SHP77 (cell line): Measurements from ENCODE around the gene MED26.

Experiments
- DNase-seq, 2 experiments: peaks; one replicate each; lab custom pipeline; 2025; lab: John Stamatoyannopoulos, UW

Gene MED26

DNA sequence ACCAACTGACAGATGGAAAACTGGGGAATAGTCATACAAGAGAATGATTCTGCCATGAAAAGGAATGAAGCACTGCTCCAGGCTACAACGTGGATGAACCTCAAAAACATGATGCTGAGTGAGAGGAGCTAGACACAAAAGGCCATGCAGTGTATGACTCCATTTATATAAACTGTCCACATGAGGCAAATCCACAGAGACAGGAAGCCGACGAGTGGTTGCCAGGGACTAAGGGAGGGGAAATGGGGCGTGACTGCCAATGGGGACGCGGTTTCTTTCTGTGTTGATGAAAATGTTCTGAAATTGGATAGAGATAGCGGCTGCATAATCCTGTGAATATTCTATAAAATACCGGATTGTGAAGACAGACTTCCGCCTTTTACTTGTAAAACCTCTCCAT is 21.7 kb upstream of the MED26 start:
- DNase-seq: no peak

DNA sequence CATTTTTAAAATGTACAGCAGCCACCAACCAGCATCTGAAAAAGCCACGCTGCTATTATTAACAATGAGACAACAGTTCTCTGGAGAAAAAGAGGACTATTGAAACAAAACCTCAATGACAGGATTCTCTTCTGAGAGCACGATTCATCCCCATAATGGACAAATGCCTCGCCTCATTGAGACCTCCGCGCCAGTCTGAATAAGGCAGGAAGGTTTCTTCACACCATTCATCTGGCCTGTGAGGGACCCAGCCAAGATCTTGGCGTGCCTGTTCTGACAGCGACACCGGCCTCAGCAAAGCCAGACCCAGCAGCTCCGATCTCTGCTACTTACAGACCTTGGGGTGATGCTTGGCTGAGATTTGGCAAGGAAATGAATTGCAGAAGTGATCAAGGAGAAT is 17.1 kb upstream of the MED26 start:
- no peak for DNase-seq

DNA sequence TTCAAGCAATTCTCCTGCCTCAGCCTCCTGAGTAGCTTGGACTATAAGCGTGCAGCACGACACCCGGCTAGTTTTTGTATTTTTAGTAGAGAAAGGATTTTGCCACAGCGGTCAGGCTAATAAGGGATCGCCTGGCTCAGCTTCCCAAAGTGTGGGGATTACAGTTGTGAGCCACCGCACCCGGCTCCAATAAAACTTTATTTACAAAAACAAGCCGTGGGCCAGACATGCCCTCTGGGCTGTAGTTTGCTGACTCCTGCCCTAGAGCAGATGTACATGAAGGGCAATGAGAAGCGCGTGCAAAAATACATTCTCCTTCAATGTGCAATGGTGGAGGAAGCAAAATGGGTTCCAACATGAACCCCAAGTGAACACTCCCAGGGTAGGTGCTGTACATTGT is 13.7 kb upstream of the MED26 start:
- no peak for DNase-seq

DNA sequence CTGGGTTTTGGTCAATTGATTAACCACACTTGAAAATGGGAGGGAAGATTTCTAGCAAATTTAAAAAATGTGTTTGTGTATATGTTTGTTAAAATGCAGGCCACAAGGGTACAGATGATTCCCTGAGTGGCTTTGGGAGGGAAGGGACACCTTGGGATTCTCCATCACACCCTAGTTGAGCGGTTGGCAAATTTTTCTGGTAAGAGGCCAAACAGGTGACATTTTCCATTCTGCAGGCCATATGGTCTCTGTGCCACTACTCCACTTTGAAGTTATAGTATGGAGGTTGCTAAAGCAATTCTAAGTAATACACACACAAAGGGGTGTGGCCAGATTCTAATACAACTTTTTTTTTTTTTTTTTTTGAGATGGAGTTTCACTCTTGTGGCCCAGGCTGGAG is 12.9 kb upstream of the MED26 start:
- no peak for DNase-seq

DNA sequence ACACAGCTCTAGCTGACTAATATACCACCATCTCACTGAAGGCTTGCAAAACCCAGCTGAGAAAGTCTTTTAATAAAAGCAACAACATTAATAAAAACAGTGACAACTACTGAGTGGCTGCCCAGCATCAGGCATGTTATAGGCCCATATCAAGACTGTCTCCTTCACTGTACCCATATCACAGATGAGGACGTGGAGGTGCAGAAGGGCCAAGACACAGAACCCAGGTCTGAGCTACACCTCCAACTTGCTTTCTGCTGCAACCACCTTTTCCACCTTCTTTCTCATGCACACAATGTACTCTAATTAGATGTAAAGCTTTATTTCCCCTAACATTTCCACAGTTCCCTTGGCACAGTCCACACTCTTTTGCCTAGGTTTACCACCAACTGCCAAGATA is 10.7 kb upstream of the MED26 start:
- DNase-seq: no peak

DNA sequence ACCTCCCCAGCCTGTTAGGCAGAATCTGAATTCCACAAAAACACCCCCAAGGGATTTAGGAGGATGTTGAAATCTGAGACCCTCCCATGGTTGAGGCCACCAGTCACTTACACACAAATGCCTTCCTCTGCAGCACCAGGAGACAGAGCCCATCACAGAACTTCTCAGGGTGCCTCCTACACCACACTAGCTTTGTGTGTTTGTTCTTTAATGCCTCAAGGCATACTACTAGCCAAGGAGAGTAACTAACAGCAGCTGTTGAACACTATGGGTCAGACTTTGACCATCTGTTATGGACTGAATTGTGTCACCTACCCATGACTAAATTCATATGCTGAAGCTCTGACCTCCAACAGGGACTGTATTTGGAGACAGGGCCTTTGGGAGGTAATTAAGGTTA is 9.5 kb upstream of the MED26 start:
- no peak for DNase-seq

DNA sequence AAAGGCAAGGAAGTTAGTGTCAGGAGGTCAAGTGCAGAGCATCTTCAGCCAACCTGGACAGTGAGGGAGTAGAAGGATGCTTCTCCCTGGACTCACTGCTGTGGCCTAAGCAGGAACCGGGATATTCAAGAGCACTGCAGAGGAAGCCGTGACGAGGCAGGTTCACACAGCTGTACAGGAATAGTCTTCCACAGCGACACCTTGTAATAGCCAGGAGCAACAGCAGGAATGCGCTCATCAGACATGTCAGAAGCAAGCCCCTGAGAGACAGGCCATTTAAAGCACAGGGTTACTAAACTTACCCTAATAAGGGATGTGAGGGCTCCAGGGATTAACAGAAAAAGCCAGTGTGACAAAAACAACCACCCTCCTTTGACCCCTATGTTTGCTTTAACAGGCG is 3.5 kb upstream of the MED26 start:
- no peak for DNase-seq

DNA sequence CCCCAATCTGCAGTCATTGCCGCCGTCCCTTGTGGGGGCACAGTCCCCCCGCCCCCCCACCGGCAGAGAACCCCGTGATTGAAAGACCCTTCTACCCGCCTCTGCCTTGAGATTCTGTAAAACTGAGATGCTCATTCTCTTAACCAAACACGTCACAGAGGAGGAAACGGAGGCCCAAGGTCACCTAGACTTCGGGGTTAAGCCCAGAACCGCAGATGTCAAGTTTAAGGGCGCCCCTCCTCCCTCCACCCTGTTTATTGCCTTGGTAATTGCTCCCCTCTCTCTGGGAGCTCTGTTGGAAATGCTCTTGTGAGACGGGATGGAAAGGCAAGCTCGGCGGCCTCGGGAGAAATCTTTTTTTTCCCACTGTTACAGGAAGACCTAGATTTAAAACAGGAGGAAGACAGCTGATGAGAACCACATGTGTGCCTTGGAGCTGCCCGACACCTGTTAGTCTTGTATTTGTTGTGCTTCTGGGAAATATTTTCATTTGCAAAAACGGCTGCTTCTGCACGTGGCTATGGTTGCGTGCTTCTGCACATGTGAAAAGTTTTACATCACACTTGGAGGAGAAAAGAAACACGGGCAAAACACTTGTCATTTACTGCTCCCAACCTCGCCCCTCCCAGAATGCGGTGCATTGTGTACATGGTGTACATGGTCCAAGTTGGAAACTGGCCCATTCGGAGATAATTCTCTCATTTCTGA is 1.1 kb upstream of the MED26 start:
- no peak for DNase-seq

DNA sequence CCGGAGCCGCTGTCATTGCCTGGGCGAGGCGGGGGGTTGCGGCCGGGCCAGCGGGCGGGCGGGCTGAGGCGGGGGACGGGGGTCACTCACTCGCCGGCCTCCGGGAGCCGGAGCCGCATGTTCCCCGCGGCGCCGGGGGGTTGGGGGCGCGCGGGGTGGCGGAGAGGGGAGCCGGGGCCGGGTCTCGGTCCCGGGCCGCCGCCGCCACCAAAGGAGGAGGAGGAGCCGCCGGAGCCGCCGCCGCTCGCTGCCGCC is 149 bp downstream of the MED26 start:
- DNase-seq: no peak

DNA sequence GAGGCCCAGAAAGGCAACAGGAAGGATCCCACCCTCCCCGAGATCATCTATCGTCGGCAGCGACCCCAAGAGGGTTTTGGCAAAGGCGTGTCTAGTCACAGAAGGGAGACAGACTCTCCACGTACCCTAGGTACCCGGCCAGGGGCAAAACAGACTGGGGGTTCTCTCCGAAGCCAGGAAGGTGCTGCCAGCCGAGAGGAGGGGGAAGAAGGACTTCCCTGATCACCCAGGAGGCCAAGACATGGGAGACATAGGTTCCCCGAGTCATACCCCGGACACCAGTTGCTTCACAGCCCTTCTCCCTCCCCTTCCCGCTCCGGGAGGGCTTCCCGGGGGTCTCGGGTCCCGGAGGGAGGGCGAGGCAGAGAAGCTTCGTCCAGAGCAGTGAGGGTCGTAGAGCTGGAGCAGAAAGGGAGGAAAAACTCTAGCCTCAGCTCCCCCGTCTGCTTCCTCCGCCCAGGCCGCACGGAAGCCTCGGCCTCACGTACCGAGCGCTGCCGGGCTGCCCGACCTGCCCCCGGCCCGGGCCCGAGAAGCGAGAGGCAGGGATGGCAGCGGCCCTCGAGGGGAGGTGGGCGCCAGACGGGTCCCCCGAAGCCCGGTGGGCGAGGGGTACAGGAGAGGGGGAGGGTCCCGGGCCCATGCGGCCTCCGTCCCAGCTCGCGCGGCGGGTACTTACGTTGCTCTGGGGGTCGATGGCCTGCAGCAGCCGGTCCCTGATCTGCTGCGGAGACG is 644 bp downstream of the MED26 start:
- no peak for DNase-seq

DNA sequence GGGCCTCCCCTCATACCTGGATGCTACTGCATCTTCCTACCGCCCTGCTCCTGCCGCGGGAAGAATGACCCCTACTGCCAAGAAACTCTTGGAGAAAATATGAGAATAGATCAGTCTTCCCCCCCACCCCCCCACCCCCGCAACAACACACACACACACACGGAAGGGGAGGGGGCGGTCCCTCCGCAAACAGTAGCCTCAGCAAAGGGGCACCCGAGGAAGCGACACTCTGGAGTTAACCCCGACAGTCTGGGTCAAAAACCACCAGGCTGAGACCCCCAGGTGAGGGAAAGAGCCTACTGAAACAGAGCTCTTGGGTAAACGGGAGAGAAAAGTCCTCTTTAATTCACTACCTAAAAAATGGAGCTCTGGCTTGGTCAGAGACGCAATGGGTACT is 1.2 kb downstream of the MED26 start:
- no peak for DNase-seq

DNA sequence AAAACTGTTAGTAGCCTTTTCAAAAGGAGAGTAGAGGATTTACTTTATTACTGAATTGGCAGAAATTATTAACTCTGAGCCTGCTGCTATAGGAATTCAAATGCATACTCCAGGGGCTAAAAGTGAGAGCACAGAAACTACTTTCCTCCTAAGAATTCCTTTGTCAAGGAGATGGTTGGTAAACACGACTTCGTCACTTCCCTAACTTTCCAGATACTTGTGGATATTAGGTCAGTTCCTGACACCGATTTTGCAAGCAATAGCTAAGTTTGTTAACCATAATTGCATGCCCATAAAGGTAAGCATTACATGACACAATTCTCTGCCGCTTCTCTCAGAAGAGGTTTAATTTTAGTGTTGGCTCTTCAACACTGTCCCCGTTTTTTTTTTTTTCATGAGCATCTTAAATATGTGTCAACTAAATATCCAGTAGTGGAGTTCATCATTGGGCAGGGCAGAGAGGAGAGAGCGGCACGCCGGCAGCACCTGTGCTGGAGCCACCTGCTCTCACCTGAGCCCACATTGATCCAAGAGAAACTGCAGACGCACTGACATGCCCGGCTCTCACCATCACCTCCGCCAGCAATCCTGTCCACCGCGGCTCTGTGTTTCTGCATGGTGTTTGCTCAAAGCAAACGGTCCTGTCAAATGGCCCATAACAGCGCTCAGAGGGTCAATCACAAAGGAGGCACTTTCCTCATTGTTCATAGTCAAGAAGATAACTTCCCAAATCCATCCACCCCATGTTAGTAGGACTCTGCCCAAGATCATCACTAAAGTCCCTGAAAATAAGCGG is 2.6 kb downstream of the MED26 start:
- DNase-seq: no peak

DNA sequence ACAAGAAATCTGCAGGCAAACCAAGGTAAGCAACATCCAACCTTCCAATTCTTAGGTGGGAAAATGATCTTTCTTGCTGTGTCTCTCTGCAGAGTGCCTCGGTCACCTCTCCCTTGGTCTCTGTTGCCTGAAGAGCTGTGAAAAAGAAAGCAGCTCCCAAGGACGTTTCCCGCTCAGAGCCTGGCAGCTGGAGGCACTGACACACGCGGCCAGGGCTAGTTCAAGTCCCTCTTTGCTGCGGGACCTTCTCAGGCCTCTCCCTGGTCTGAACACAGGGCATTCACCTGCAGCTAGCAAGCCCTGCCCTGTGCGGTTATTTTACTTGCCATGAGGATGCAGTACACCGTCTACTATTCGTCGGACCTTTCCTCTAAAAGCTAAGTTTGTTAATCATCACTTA is 3.8 kb downstream of the MED26 start:
- no peak for DNase-seq

DNA sequence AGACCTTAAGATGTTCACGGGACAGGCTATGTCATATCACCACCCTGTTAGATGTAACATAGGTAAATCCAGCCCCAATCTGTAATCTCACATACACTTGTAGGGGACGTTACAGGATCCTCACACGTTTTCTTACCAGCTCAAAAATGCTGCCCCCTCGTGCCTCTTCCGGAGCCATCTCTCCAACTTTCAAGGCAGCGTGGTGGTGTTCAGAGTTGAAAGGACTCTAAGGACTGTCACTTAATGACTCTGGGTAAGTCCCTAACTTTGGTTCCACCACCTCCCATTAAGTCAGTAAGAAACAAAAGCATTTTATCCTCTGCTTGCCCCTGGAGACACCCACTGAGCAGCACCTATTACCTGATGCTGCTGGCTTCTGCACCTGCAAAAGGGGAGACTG is 4.4 kb downstream of the MED26 start:
- DNase-seq: no peak

DNA sequence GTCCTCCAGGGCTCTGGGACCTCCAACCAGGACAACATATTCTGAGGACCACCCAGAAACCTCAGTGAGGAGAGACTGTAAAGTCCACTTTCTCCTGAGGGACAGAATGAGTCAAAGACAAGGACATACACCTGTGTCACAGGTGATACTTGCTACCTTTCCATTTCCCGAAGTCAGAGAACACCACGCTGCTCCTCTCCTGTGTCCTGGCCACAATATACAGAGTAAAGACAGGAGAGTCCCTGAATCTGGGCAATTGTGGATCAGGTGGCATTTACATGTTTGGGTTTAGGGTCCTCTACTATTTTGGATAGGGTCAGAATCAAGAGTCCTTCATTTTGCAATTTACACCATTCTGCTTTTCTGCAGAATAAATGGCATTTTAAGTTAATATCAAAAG is 4.9 kb downstream of the MED26 start:
- no peak for DNase-seq

DNA sequence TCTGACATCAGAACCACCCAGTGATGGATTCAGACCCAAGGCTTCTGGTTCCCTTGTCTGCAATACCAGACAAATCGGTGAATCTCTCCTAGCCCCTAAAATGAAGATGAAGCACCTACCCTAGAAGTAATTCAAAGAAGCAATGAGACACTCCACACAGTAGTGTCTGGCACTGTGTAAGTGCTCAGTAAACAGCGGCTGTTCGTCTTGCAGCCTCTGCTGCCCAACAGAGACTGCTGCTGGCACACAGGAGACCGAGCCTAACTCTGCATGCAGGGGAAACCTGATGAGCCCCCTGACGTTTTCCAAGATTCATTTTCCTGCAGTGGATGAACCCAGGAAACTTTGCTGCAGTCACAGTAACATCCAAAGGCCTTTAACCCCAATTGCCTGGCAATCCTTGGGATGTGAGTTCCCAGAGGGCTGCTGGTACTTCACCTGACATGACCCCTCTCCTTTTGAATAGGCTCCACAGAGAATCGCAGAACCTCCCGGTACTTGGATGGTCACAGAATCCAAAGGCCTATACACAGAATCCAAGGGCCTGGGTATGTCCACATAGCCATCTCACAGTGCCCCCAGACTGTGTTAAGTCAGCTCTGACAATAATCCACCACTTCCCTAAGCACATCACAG is 6.7 kb downstream of the MED26 start:
- DNase-seq: no peak

DNA sequence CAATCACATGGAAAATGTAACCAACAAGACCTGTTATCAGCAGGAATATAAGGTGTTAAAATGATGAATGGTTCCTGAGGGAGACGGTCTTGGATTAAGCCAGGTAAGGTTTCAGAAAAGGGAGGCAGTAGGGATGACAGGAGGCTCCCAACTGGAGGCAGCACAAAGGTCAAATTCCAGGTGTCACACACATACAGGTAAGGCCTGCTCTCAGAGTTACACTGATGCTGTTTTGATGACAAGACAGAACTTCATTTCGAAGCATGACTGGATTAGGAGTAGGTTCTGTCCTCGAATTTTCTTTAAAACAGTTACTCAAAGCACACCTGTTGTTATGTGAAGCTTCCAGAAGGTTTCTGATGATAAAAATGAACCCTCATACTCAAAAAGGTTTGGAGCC is 7.4 kb downstream of the MED26 start:
- no peak for DNase-seq

DNA sequence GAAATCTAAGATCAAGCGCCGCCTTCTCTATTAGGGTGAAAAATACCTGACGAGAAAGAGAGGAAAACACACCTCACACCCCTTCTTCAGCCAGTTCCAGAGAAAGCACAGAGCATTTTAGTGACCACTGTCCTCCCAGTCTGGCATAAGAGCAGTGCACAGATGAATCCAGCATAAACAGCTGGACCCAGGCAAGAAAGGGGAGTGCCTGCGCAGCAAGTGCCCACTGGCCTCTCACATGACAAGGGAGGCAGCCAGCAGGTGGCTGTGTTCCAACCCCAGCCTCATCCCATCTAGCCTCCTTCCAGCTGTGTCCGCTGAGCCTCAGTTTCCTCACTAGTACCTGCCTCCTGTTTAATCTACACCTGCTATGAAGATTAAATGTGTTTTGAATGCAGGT is 8.0 kb downstream of the MED26 start:
- DNase-seq: no peak

DNA sequence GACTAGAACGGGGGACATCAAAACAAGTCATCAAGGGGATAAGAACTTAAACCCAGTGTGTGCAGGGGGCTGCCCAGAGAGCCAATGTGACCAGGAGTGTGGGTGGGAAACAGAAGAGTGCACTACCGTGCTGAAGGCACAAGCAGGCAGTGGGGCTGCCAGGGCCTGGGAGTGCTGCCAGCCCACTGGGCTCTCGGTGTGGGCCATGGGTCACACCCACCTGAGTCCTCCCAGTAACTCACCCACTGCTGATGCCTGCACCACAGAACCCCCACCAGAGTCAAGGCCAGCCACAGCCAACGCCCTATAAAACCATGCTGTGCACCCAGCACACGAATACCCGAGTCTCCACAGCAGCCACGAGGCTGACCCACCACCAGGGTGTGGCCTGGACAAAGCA is 8.5 kb downstream of the MED26 start:
- DNase-seq: no peak

DNA sequence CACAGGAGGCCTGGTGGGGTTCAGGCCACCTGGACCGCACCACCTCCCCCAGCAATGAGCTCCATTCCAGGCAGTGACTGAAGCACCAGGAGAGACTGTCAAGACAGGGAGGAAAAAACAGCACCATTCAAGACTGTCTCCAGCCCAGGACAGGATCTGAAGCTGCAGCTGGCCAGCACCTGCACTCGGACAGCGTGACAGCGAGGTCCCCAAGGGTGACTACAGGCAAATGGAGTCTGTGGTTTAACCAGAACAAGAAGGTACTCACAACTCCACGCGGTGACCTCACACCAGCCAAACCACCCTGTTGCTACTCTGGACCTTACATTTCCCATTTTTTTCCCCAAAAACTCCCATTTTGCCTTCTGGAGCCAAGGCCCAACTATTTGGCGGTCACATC is 9.8 kb downstream of the MED26 start:
- DNase-seq: no peak

DNA sequence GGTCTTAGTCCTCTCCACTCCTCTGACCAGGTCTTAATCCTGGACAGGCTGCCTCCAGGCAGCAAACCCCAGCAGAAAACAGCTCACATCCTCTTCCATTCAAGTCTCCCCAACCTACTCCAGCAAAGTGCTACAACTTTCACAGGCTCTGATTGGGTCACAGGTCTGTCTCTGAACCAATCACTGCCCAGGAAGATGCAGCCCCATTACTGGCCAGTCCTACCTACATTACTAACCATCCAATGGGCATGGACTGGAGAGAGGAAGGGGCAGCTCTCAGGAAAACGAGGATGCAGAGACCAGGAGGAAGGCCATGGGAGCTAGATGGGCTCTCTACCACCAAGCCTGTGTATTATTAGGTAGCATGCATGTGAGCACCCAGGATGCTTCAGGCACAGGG is 12.2 kb downstream of the MED26 start:
- DNase-seq: no peak

DNA sequence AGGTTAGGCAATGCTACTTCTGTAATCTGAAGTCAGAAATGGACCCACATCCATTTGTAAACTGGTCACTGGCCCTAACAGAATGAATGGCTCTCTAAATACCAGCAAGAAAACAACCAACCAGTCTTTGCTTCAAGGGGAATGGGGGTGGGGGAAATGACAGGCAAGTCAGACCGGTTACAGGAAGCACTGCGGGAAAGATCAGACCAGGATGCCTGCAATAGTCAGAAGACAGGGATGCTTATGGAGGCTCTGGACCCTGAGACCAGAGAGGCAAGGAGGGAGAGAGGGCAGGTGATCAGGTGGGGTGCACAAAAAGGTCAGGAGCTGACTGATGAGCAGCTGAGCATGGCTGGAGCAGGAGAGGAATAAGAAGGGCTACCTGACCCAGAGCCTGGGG is 13.1 kb downstream of the MED26 start:
- DNase-seq: no peak

DNA sequence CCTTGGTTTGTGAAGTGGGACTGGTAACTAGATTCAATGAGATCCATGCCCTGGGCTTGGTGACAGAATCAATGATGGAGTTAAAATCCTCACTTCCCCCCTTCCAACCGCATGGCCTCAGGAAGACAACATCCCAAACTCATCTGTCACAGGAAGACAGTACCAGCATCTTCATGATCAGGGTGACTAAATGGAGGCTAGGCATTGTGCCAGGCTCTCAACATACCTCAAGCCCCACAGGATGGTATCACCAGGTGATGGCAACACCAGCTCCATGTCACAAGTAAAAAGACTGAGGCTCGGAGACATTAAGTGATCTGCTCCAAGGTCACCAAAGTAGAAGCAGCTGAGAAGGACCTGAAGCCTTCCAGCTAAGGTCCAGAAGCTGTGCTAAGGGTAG is 14.2 kb downstream of the MED26 start:
- DNase-seq: no peak
